Endothelial cell (in vitro differentiated cells): ENCODE results near the gene SSBP3. TPM values are rescaled to one million over a fixed set of nuclear protein-coding genes. Genes with fewer than 3 reads are reported as not detected.
"Not testable (repeated sequence)": the region's sequence is repeated elsewhere in the genome, so short reads cannot be mapped to it uniquely, and the experiment has no call there.

Source experiments
- DNase-seq: peaks from one replicate; pipeline ENCODE4 v3.0.0; 2021; ENCODE audit warnings: low spot score
- H3K27ac Mint-ChIP-seq: one replicate; pipeline ENCODE4 v1.8.0; 2021; ENCODE audit warnings: mixed read lengths, inconsistent platforms; ENCODE audit not compliant: unreplicated experiment
- H3K27me3 Mint-ChIP-seq: one replicate; pipeline ENCODE4 v1.8.0; 2021; ENCODE audit warnings: mild to moderate bottlenecking, moderate library complexity, mixed read lengths, inconsistent platforms; ENCODE audit not compliant: unreplicated experiment
- H3K36me3 Mint-ChIP-seq: one replicate; pipeline ENCODE4 v1.8.0; 2021; ENCODE audit warnings: mild to moderate bottlenecking, low read depth, mixed read lengths, inconsistent platforms; ENCODE audit not compliant: unreplicated experiment
- H3K4me1 Mint-ChIP-seq: one replicate; pipeline ENCODE4 v1.8.0; 2021; ENCODE audit warnings: mild to moderate bottlenecking, mixed read lengths, inconsistent platforms; ENCODE audit not compliant: unreplicated experiment
- H3K4me3 Mint-ChIP-seq: one replicate; pipeline ENCODE4 v1.8.0; 2021; ENCODE audit warnings: mild to moderate bottlenecking, mixed read lengths, inconsistent platforms; ENCODE audit not compliant: unreplicated experiment
- H3K9me3 Mint-ChIP-seq: one replicate; pipeline ENCODE4 v1.8.0; 2021; ENCODE audit warnings: mixed read lengths, inconsistent platforms; ENCODE audit not compliant: unreplicated experiment
- long read RNA-seq: library from polyadenylated mRNA; unstranded; transcript quantifications from one replicate; pipeline ENCODE4 v2.0.0, GENCODE V29; 2020; ENCODE audit not compliant: unreplicated experiment
- total RNA-seq: library from RNA; stranded (reverse); fragmentation: NEBNext Ultra II Directional; extraction: Animal tissue kit (Norgen Biotek cat#: 25700); gene quantifications from one replicate; pipeline ENCODE4 v1.2.1, GENCODE V29; 2021; ENCODE audit not compliant: unreplicated experiment
- TF ChIP-seq, protein P1 (sequence below): fragments of 200-600 bp; sonication (generic); IDR thresholded peaks from one replicate; pipeline ENCODE4 v1.5.0; 2021; ENCODE audit warnings: antibody characterized with exemption; ENCODE audit not compliant: unreplicated experiment

SSBP3 gene
- total RNA-seq = 142 TPM
- long read RNA-seq, partial matches to known transcripts = 7 of 20 reads
- long read RNA-seq, other reads (novel, unspliced or antisense) = 12 of 20 reads

DNA sequence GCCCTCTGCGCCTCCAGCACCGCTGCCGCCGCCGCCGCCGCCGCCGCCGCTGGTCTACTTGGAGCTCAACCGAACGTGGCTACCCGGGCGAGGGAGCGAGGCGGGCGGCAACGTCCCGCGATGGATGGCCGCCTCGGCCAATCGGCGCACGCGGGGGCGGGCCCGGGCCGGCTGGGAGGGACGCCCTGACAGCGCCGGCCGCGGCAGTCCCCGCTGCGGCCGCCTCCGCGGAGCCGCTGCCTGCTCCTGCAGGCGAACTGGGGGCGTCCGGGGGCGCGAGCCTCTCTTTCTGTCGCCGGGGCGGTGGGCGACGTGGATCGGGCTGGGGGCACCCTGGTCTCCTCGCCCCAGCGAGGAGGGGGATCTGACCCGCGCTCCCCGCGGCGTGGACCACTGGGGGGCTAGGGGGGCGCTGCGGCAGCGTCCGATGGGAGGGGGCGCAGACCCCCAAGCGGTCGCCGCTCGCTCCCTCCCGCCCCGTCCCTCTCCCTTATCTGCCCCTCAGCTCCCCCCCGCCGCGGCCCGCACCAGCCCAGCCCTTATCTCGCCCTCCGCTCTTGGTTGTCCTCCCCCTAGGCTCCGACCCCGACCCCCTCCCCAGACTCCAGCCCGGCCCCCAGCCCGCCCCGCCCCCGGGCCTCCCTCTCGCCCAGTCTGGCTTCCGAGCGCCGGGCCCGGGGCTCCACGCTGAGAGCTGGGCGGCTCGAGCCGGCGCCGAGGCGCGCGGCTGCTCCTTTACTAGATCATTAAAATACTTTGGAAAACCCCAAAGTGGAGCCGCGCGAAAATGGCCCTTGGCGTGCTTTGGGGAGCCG lies at the start of gene SSBP3:
Gene SSBP3 (minus strand): TSS at position 56 of the 815 bp plus-strand sequence.
- Mint-ChIP-seq H3K27ac (peak within 1 kb of the TSS; percentile 98), H3K9me3 (no peaks in the 10 kb centered on the region), H3K4me3 (peak within 1 kb of the TSS; percentile 94), H3K36me3 (peaks cover 19% of the 10 kb centered on the region), H3K27me3 (peaks cover 9% of the 10 kb centered on the region), H3K4me1 (peaks cover 58% of the 10 kb centered on the region)
- peak; percentile 97 for DNase-seq
- TF ChIP-seq, protein P1, sequence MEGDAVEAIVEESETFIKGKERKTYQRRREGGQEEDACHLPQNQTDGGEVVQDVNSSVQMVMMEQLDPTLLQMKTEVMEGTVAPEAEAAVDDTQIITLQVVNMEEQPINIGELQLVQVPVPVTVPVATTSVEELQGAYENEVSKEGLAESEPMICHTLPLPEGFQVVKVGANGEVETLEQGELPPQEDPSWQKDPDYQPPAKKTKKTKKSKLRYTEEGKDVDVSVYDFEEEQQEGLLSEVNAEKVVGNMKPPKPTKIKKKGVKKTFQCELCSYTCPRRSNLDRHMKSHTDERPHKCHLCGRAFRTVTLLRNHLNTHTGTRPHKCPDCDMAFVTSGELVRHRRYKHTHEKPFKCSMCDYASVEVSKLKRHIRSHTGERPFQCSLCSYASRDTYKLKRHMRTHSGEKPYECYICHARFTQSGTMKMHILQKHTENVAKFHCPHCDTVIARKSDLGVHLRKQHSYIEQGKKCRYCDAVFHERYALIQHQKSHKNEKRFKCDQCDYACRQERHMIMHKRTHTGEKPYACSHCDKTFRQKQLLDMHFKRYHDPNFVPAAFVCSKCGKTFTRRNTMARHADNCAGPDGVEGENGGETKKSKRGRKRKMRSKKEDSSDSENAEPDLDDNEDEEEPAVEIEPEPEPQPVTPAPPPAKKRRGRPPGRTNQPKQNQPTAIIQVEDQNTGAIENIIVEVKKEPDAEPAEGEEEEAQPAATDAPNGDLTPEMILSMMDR = no peak

DNA sequence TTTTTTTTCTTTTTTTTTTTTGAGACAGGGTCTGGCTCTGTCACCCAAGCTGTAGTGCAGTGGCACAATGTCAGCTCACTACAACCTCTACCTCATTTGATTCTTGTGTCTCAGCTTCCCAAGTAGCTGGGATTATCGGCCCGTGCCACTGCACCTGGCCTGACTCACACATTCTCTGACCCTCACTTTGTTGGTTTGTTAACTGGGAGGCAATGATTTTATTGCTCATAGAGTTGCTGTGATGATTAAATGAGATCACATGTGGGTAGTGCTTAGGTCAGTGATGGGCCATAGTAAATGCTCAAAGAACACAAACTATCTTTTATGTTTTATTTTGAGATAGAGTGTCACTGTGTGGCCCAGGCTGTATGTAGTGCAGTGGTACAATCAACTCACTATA lies 47.3 kb upstream of the SSBP3 start:
- TF ChIP-seq, protein P1 = no peak
- no peak overlapping the region for H3K4me3 Mint-ChIP-seq
- no peaks in the 10 kb centered on the region for H3K4me1 Mint-ChIP-seq
- peaks cover 9% of the 10 kb centered on the region for H3K36me3 Mint-ChIP-seq
- DNase-seq = no peak
- peaks cover 11% of the 10 kb centered on the region for H3K9me3 Mint-ChIP-seq
- H3K27me3 Mint-ChIP-seq = peaks cover 8% of the 10 kb centered on the region
- no peak overlapping the region for H3K27ac Mint-ChIP-seq

DNA sequence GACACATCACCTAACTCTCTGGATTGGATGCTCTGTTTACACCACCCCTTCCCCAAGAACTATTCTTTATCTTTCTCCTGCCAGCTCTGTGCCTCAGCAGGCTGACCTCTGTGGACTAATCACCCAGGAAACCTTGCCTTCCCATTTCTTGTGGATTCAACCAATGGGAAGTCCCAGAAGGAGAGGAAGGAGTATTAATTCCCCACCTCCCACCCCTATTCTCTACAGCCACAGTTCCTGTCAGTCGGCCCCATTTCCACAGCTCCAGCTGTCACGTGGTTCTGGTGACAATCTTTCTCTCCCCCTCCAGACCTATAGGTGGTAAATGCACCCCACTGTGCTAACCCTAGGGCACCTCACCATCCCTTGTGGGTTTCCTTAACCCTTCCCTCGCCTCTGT lies 46.8 kb upstream of the SSBP3 start:
- H3K27me3 Mint-ChIP-seq = peaks cover 8% of the 10 kb centered on the region
- H3K4me3 Mint-ChIP-seq = no peak overlapping the region
- no peaks in the 10 kb centered on the region for H3K4me1 Mint-ChIP-seq
- peaks cover 9% of the 10 kb centered on the region for H3K36me3 Mint-ChIP-seq
- TF ChIP-seq, protein P1 = no peak
- peaks cover 11% of the 10 kb centered on the region for H3K9me3 Mint-ChIP-seq
- no peak overlapping the region for H3K27ac Mint-ChIP-seq
- DNase-seq = no peak

DNA sequence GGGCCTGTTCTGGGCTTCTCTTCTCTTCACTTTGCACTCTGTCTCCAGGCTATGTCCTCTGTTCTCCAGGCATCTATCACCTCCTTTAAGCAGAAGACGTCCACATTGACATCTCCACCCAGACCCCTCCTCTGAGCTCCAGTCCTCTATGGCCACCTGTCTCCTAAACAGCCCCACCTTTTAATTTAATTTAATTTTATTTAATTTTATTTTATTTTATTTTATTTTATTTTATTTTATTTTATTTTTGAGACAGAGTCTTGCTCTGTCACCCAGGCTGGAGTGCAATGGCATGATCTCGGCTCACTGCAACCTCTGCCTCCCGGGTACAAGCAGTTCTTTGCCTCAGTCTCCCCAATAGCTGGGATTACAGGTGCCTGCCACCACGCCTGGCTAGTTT lies 43.2 kb upstream of the SSBP3 start:
- H3K36me3 Mint-ChIP-seq, DNase-seq, H3K27me3 Mint-ChIP-seq, H3K4me1 Mint-ChIP-seq, H3K4me3 Mint-ChIP-seq, H3K27ac Mint-ChIP-seq: not testable (repeated sequence)
- peaks cover 11% of the 10 kb centered on the region for H3K9me3 Mint-ChIP-seq

DNA sequence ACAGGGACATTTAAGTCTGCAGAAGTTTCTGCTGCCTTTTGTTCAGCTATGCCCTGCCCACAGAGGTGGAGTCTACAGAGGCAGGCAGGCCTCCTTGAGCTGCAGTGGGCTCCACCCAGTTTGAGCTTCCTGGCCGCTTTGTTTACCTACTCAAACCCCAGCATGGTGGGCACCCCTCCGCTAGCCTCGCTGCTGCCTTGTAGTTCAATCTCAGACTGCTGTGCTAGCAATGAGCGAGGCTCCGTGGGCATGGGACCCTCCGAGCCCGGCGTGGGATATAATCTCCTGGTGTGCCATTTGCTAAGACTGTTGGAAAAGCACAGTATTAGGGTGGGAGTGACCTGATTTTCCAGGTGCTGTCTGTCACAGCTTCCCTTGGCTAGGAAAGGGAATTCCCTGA lies 42.6 kb upstream of the SSBP3 start:
- H3K9me3 Mint-ChIP-seq = peaks cover 11% of the 10 kb centered on the region
- H3K36me3 Mint-ChIP-seq, DNase-seq, H3K4me3 Mint-ChIP-seq, H3K27ac Mint-ChIP-seq, H3K4me1 Mint-ChIP-seq, H3K27me3 Mint-ChIP-seq: not testable (repeated sequence)

DNA sequence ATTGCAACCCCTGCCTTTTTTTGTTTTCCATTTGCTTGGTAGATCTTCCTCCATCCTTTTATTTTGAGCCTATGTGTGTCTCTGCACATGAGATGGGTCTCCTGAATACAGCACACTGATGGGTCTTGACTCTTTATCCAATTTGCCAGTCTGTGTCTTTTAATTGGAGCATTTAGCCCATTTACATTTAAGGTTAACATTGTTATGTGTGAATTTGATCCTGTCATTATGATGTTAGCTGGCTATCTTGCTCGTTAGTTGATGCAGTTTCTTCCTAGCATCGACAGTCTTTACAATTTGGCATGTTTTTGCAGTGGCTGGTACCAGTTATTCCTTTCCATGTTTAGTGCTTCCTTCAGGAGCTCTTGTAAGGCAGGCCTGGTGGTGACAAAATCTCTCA lies 40.9 kb upstream of the SSBP3 start:
- H3K4me3 Mint-ChIP-seq, H3K4me1 Mint-ChIP-seq, H3K36me3 Mint-ChIP-seq, H3K27me3 Mint-ChIP-seq, DNase-seq, H3K27ac Mint-ChIP-seq: not testable (repeated sequence)
- H3K9me3 Mint-ChIP-seq = peaks cover 11% of the 10 kb centered on the region
